ENCODE measurements around the gene CLPTM1L. TPM values are rescaled to one million over a fixed set of nuclear protein-coding genes. Genes with fewer than 3 reads are reported as not detected.

CLPTM1L gene
- polyA plus RNA-seq, 1 experiment, result 145 TPM

DNA sequence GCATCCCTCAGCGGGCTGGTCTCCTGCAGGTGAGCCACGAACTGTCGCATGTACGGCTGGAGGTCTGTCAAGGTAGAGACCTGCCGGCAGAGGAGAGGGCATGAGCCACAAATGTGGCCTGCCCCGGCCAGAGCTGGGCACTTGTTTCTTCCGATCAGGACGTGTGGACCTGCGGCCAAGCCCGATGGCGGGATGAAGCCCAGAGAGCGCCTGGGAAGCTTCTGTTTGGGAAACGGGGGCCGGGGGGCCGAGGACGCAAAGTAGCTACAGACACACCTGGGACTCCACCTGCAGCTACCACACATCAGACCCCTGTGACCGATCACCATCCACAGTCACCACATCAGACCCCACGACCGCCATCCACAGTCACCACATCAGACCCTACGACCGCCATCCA, 72.7 kb downstream of the CLPTM1L start:
- DNase-seq (ENCODE audit: low read depth), result no peak
- TF ChIP-seq, protein P1, sequence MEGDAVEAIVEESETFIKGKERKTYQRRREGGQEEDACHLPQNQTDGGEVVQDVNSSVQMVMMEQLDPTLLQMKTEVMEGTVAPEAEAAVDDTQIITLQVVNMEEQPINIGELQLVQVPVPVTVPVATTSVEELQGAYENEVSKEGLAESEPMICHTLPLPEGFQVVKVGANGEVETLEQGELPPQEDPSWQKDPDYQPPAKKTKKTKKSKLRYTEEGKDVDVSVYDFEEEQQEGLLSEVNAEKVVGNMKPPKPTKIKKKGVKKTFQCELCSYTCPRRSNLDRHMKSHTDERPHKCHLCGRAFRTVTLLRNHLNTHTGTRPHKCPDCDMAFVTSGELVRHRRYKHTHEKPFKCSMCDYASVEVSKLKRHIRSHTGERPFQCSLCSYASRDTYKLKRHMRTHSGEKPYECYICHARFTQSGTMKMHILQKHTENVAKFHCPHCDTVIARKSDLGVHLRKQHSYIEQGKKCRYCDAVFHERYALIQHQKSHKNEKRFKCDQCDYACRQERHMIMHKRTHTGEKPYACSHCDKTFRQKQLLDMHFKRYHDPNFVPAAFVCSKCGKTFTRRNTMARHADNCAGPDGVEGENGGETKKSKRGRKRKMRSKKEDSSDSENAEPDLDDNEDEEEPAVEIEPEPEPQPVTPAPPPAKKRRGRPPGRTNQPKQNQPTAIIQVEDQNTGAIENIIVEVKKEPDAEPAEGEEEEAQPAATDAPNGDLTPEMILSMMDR (IDR thresholded peaks at IDR 0.05; ENCODE audit: insufficient read depth, low read depth, low read length), result no peak
- no peaks in the 10 kb centered on the region for H3K36me3 ChIP-seq (ENCODE audit: control insufficient read depth, insufficient read depth, low read length)
- ChIA-PET CTCF (no interaction called here), POLR2A (no interaction called here)
- H3K27me3 ChIP-seq (ENCODE audit: control insufficient read depth, insufficient read depth, low read length), result no peaks in the 10 kb centered on the region
- H3K4me3 ChIP-seq (ENCODE audit: low read depth, low read length), result no peak overlapping the region

DNA sequence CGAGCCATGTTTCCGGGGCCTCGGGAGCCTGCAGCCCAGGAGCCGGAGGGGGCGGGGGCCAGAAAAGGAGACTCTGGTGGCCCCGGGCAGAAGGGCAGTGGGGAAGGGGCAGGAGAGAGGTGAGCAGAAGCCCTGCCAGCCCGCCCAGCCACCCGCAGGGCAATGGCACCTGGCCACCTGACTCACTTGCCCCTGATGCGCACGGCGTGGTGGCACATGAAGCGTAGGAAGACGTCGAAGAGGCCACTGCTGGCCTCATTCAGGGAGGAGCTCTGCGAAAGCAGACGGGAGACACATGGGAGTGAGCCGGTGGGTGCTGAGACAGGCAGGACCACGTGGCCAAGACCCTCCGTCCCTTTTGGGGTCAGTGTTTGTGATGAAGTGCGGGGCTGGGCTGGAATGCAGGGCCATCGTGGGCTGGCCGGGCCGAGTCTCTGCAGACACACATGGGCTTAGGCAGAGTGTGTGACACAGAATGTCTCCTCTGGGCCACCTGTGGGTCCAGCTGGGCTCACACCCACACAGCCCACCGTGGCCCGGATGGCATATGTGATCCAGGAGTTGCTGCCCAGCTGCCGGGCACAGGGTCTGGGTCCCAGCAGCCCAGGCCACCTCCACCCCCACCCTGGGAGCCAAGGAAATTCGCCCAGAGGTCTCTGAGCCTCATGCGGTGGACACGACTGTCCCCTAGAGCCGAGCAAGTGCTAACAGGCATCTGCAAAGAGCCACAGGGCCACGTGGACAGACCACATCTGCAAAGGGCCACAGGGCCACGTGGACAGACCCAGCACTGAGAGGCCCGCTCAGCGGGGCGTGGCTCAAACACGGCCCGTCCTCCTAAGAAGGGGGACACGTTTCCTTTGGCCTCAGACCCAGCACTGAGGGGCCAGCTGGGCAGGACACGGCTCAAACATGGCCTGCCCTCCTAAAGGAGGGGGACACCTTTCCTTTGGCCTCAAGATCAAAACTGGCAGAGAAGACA, 73.7 kb downstream of the CLPTM1L start:
- no peak for DNase-seq (ENCODE audit: low read depth)
- ChIA-PET POLR2A (no interaction called here), CTCF (no interaction called here)
- Histone ChIP-seq H3K27me3 (ENCODE audit: control insufficient read depth, insufficient read depth, low read length) (no peaks in the 10 kb centered on the region), H3K4me3 (ENCODE audit: low read depth, low read length) (no peak overlapping the region), H3K36me3 (ENCODE audit: control insufficient read depth, insufficient read depth, low read length) (no peaks in the 10 kb centered on the region)
- TF ChIP-seq, protein P1 (IDR thresholded peaks at IDR 0.05; ENCODE audit: insufficient read depth, low read depth, low read length), result no peak

DNA sequence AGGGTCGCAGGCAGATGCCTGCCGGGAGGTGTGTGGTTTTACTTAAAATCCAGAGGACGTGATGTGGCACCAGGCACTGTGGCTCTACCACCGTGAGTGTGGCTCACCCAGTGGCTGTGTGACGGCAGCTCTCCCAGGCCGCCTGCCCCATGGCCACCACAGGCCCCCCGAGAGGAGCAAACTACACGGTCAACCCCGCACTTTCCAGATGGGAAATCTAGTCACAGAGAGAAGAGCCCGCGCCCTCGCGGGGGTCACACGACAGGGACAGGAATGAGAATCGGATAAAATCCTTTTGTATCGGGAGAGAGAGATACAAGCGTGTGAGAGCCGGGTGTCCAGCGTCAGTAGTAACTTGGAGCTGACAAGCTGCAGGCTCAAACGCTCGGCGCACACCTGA, 74.5 kb downstream of the CLPTM1L start:
- Histone ChIP-seq H3K36me3 (ENCODE audit: control insufficient read depth, insufficient read depth, low read length) (no peaks in the 10 kb centered on the region), H3K27me3 (ENCODE audit: control insufficient read depth, insufficient read depth, low read length) (no peaks in the 10 kb centered on the region), H3K4me3 (ENCODE audit: low read depth, low read length) (no peak overlapping the region)
- DNase-seq (ENCODE audit: low read depth), result no peak
- ChIA-PET POLR2A (no interaction called here), CTCF (no interaction called here)
- TF ChIP-seq, protein P1 (IDR thresholded peaks at IDR 0.05; ENCODE audit: insufficient read depth, low read depth, low read length), result no peak

DNA sequence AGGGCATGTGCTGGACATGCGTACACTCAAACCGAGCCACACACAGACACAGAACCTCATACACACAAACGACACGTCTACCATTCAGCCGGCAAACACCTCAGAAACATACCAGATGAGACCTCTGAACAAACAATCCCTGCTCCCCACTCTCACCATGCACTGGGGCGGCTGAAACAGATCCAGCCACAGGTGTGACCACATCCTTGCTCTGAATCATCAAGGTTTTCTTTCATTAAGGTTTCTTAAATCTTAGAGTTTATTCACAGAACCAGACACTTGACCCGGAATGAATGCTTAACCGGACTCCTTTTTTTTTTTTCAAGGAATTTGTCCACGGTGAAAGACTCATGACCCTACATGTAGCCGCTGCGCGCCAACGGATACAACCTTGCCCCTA, 76.2 kb downstream of the CLPTM1L start:
- TF ChIP-seq, protein P1 (IDR thresholded peaks at IDR 0.05; ENCODE audit: insufficient read depth, low read depth, low read length), result no peak

DNA sequence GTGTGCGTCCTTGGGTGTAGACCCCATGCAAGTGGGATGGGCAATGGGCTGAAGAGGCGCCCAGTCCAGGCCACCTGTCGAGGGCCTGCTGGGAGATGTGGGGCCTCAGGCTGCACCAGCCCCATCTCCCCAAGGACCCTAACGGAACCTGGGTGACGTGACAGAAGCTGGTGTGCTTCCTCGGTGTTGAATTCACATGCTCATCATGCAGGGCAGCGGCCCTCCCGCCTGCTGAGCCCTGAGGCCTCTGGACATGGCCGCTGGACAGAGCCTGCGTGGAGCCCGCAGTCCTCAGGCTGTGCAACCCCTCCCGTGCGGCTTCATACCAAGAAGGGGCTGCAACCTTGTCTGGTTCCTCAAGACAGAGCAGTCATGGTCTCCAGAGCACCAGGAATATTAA, 76.8 kb downstream of the CLPTM1L start:
- Histone ChIP-seq H3K36me3 (ENCODE audit: control insufficient read depth, insufficient read depth, low read length) (no peaks in the 10 kb centered on the region), H3K27me3 (ENCODE audit: control insufficient read depth, insufficient read depth, low read length) (no peaks in the 10 kb centered on the region), H3K4me3 (ENCODE audit: low read depth, low read length) (no peak overlapping the region)
- ChIA-PET CTCF (interaction anchor here (1.6 kb wide), 1 partner anchor 16 kb away, joined by 5 read pairs; no protein-coding TSS in a partner anchor), POLR2A (no interaction called here)
- no peak for DNase-seq (ENCODE audit: low read depth)
- TF ChIP-seq, protein P1 (IDR thresholded peaks at IDR 0.05; ENCODE audit: insufficient read depth, low read depth, low read length), result no peak

More for the DNA sequence above, 76.2 kb downstream of the CLPTM1L start:
- H3K4me3 ChIP-seq (ENCODE audit: low read depth, low read length), result no peak overlapping the region
- H3K36me3 ChIP-seq (ENCODE audit: control insufficient read depth, insufficient read depth, low read length), result no peaks in the 10 kb centered on the region
- DNase-seq (ENCODE audit: low read depth), result no peak
- H3K27me3 ChIP-seq (ENCODE audit: control insufficient read depth, insufficient read depth, low read length), result no peaks in the 10 kb centered on the region
- ChIA-PET POLR2A (no interaction called here), CTCF (no interaction called here)

Small RNAs within 50 kb of the gene (small RNA-seq; reads per million reads assigned to genes)
- not detected for gene MIR4457 (ENCODE audit: insufficient read length, low read depth, low replicate concordance)

Other genes starting within 250 kb of the CLPTM1L start
- gene SLC12A7, start 233.0 kb downstream of the CLPTM1L start, polyA plus RNA-seq (2011; rRNA removed), result 1.6 and 4.6 TPM in 2 replicates
- not detected in 2 replicates for gene SLC6A19, start 143.5 kb downstream of the CLPTM1L start, polyA plus RNA-seq (2011; rRNA removed)
- gene SLC6A18, start 119.7 kb downstream of the CLPTM1L start, polyA plus RNA-seq (2011; rRNA removed), result not detected in 2 replicates
- gene TERT, start 50.0 kb downstream of the CLPTM1L start, polyA plus RNA-seq (2011; rRNA removed), result not detected in 2 replicates
- not detected in 2 replicates for gene SLC6A3, start 100.3 kb upstream of the CLPTM1L start, polyA plus RNA-seq (2011; rRNA removed)
- 14.2 and 14.3 TPM in 2 replicates for gene LPCAT1, start 178.9 kb upstream of the CLPTM1L start, polyA plus RNA-seq (2011; rRNA removed)